GM12873 (cell line): ENCODE data around the gene SDF2L1.

Experiments used
- TF ChIP-seq, protein P1 (sequence below): IDR thresholded peaks from 2 replicates; pipeline ENCODE4 v1.5.1; 2012; ENCODE audit warnings: low read depth, mild to moderate bottlenecking, moderate library complexity, low read length, control low read depth; ENCODE audit not compliant: insufficient read depth; ENCODE audit errors: missing control alignments

The SDF2L1 gene

GRCh38 chr22:21621025-21621424 is 21.1 kb upstream of the SDF2L1 start:
- TF ChIP-seq, protein P1, sequence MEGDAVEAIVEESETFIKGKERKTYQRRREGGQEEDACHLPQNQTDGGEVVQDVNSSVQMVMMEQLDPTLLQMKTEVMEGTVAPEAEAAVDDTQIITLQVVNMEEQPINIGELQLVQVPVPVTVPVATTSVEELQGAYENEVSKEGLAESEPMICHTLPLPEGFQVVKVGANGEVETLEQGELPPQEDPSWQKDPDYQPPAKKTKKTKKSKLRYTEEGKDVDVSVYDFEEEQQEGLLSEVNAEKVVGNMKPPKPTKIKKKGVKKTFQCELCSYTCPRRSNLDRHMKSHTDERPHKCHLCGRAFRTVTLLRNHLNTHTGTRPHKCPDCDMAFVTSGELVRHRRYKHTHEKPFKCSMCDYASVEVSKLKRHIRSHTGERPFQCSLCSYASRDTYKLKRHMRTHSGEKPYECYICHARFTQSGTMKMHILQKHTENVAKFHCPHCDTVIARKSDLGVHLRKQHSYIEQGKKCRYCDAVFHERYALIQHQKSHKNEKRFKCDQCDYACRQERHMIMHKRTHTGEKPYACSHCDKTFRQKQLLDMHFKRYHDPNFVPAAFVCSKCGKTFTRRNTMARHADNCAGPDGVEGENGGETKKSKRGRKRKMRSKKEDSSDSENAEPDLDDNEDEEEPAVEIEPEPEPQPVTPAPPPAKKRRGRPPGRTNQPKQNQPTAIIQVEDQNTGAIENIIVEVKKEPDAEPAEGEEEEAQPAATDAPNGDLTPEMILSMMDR: no peak

GRCh38 chr22:21622011-21622918 is 19.8 kb upstream of the SDF2L1 start:
- TF ChIP-seq, protein P1: no peak

DNA sequence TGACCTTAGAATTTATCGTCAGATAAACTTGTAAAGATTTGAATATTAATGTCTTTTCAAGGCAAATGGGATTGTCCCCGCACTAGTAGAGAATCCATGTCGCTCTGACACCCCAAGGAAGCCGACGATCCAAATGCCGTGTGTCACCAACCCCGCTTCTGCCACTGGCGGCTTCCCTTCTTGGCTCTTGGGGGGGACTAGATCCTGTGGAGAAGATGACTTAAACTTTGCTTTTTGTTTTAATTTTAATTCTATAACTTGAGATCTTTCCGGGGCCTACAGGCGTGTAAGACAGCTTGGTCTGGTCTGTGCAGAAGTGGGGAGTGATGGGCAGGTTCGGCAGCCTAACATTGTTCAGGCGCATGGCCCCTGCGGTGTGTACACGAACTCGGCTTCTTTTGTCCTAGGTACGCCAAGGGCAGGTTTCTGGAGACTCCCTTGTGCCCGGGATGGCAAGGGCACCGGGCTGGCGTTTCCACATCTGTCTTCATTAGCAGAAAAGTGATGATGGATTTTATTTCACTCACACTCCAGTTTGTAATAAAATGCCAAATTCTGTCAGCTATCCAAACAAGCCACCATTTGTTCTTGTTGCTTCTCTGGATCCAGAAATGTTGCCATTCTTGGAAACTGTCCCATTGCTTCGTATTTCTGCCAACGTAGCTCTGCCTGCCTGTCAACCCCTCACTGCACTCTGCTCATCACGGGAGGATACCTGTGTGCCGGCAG is 19.0 kb upstream of the SDF2L1 start:
- TF ChIP-seq, protein P1: no peak

GRCh38 chr22:21623648-21623970 is 18.5 kb upstream of the SDF2L1 start:
- TF ChIP-seq, protein P1: no peak

GRCh38 chr22:21624120-21624879 is 17.8 kb upstream of the SDF2L1 start:
- TF ChIP-seq, protein P1: peak; percentile 68

GRCh38 chr22:21624880-21625791 is 17.0 kb upstream of the SDF2L1 start:
- TF ChIP-seq, protein P1: no peak
